PC-3 (cell line): ENCODE results near the gene CXXC5. TPM values are rescaled to one million over a fixed set of nuclear protein-coding genes. Genes with fewer than 3 reads are reported as not detected.

Source experiments
- ATAC-seq: fragments of 200-7000 bp; cut with Tn5 transposase; 2 replicates; pipeline ENCODE4 v1.9.1; 2020; ENCODE audit warnings: mild to moderate bottlenecking, moderate library complexity
- BruUV-seq: library from RNA; stranded (reverse); fragments of 400-500 nt; replicated peaks from 2 replicates; lab custom pipeline; 2021; lab: Mats Ljungman, UMichigan
- CTCF ChIA-PET: fragments of 300-600 bp; sonication (Branson Sonifier 250); formaldehyde crosslinking; loops from one replicate; lab custom pipeline; 2022; ENCODE audit warnings: antibody characterized with exemption; lab: Charles Lee
- POLR2A ChIA-PET: fragments of 300-600 bp; sonication (Branson Sonifier 250); formaldehyde crosslinking; loops from one replicate; lab custom pipeline; 2022; ENCODE audit warnings: antibody characterized with exemption; ENCODE audit not compliant: unreplicated experiment; lab: Charles Lee
- DNase-seq: peaks from one replicate; pipeline ENCODE4 v3.0.0-alpha.2; 2015
- H2AFZ ChIP-seq: fragments of 300-600 bp; sonication (generic); 2 replicates; pipeline ENCODE4 v1.6.0; 2016; ENCODE audit warnings: antibody characterized with exemption, low read length
- H3F3A ChIP-seq: fragments of 300-600 bp; sonication (generic); one replicate; pipeline ENCODE4 v1.6.0; 2017; ENCODE audit warnings: antibody characterized with exemption, low read length, control low read depth, mild to moderate bottlenecking; ENCODE audit not compliant: unreplicated experiment
- H3K27ac ChIP-seq: fragments of 300-600 bp; sonication (generic); 2 replicates; pipeline ENCODE4 v1.5.1; 2016; ENCODE audit warnings: mild to moderate bottlenecking, low read length
- H3K27me3 ChIP-seq: fragments of 300-600 bp; sonication (generic); 2 replicates; pipeline ENCODE4 v1.6.1; 2016; ENCODE audit warnings: low read length, mixed read lengths
- H3K36me3 ChIP-seq: fragments of 300-600 bp; sonication (generic); 2 replicates; pipeline ENCODE4 v1.6.1; 2016; ENCODE audit warnings: low read depth, mixed run types, low read length, mixed read lengths
- H3K4me1 ChIP-seq: fragments of 300-600 bp; sonication (generic); 2 replicates; pipeline ENCODE4 v1.5.1; 2016; ENCODE audit warnings: low read length; ENCODE audit not compliant: insufficient read depth
- H3K4me2 ChIP-seq: fragments of 300-600 bp; sonication (generic); 2 replicates; pipeline ENCODE4 v1.6.0; 2016; ENCODE audit warnings: low read length
- H3K4me3 ChIP-seq: fragments of 300-600 bp; sonication (generic); 2 replicates; pipeline ENCODE4 v1.5.1; 2016; ENCODE audit warnings: mild to moderate bottlenecking, low read length, mixed read lengths
- H3K79me2 ChIP-seq: fragments of 300-600 bp; sonication (generic); 2 replicates; pipeline ENCODE4 v1.6.1; 2017; ENCODE audit warnings: low read length, mixed read lengths
- H3K9ac ChIP-seq: fragments of 300-600 bp; sonication (generic); 2 replicates; pipeline ENCODE4 v1.6.0; 2016; ENCODE audit warnings: mild to moderate bottlenecking, low read length
- H3K9me2 ChIP-seq: fragments of 300-600 bp; sonication (generic); replicated peaks from 2 replicates; pipeline ENCODE4 v1.6.1; 2016; ENCODE audit warnings: mixed run types, low read length, mixed read lengths
- H3K9me3 ChIP-seq: fragments of 300-600 bp; sonication (generic); 2 replicates; pipeline ENCODE4 v1.6.1; 2016; ENCODE audit warnings: low read length, mixed read lengths
- H4K20me1 ChIP-seq: fragments of 300-600 bp; sonication (generic); 2 replicates; pipeline ENCODE4 v1.6.1; 2016; ENCODE audit warnings: low read length, mixed read lengths
- CTCF ChIP-seq: fragments of 300-600 bp; sonication (generic); conservative IDR thresholded peaks from 2 replicates; pipeline ENCODE4 v1.5.1; 2017; ENCODE audit warnings: antibody characterized with exemption, low read depth, mild to moderate bottlenecking, low read length
- EZH2 ChIP-seq: fragments of 300-600 bp; sonication (generic); IDR thresholded peaks from one replicate; pipeline ENCODE4 v1.6.1; 2017; ENCODE audit warnings: antibody characterized with exemption, mild to moderate bottlenecking, low read length; ENCODE audit not compliant: unreplicated experiment
- EZH2phosphoT487 ChIP-seq: fragments of 300-600 bp; sonication (generic); IDR thresholded peaks from 2 replicates; pipeline ENCODE4 v1.6.1; 2018; ENCODE audit warnings: mild to moderate bottlenecking, antibody characterized with exemption, low read length, borderline replicate concordance
- intact Hi-C: fragments of 100-400 bp; cut with micrococcal nuclease; formaldehyde crosslinking; loops from 2 replicates; pipeline ENCODE4 v1.9.0; 2023
- total RNA-seq: library from RNA; depleted of rRNA; stranded (reverse); fragments of >200 nt; gene quantifications from 2 replicates; pipeline ENCODE4 v1.2.3, GENCODE V29; 2014

CXXC5 gene
- total RNA-seq, 1 experiment from 2014 or later = 31.1 TPM

GRCh38 chr5:139692148-139692547, 44.0 kb downstream of the CXXC5 start:
- no peak overlapping the region for H3K9ac ChIP-seq
- DNase-seq (no peak), ATAC-seq (no peak)
- no peaks in the 10 kb centered on the region for H3K36me3 ChIP-seq
- no peaks in the 10 kb centered on the region for H4K20me1 ChIP-seq
- no peaks in the 10 kb centered on the region for H3K9me2 ChIP-seq
- no peaks in the 10 kb centered on the region for H3K27me3 ChIP-seq
- H3F3A ChIP-seq = no peaks in the 10 kb centered on the region
- BruUV-seq = no TSS peak
- H3K79me2 ChIP-seq = no peaks in the 10 kb centered on the region
- H2AFZ ChIP-seq = no peak overlapping the region
- no peak overlapping the region for H3K4me3 ChIP-seq
- no peak overlapping the region for H3K4me2 ChIP-seq
- CTCF ChIA-PET = no interaction called here
- POLR2A ChIA-PET = interaction anchor here (0.6 kb wide), 1 partner anchor 133 kb away, joined by 4 read pairs; no protein-coding TSS in a partner anchor
- no peak for TF ChIP-seq EZH2phosphoT487
- no peak for TF ChIP-seq EZH2
- no peak for TF ChIP-seq CTCF
- peaks cover 8% of the 10 kb centered on the region; the same call in 1 of the 2 replicates for H3K4me1 ChIP-seq
- no peaks in the 10 kb centered on the region for H3K9me3 ChIP-seq
- no peak overlapping the region for H3K27ac ChIP-seq
- intact Hi-C loops = no loop called here

GRCh38 chr5:139692679-139693308, 44.6 kb downstream of the CXXC5 start:
- no TSS peak for BruUV-seq
- Histone ChIP-seq H3K79me2 (no peaks in the 10 kb centered on the region), H2AFZ (no peak overlapping the region), H3K9me2 (no peaks in the 10 kb centered on the region), H3K27me3 (no peaks in the 10 kb centered on the region), H3K4me3 (no peak overlapping the region), H3K4me2 (no peak overlapping the region), H3F3A (no peaks in the 10 kb centered on the region), H3K36me3 (no peaks in the 10 kb centered on the region), H4K20me1 (no peaks in the 10 kb centered on the region), H3K4me1 (peaks cover 11% of the 10 kb centered on the region), H3K27ac (no peak overlapping the region), H3K9ac (no peak overlapping the region), H3K9me3 (no peaks in the 10 kb centered on the region)
- no peak for DNase-seq
- TF ChIP-seq CTCF (no peak), EZH2phosphoT487 (no peak), EZH2 (no peak)
- ChIA-PET POLR2A (no interaction called here), CTCF (no interaction called here)
- intact Hi-C loops = no loop called here
- no peak for ATAC-seq

- H3K4me2 ChIP-seq = no peak overlapping the region
- no TSS peak for BruUV-seq
- ATAC-seq = no peak
- intact Hi-C loops = no loop called here
- H3K9ac ChIP-seq = no peak overlapping the region
- DNase-seq = no peak
- H3K4me1 ChIP-seq = peaks cover 13% of the 10 kb centered on the region
- no peaks in the 10 kb centered on the region for H3K36me3 ChIP-seq
- POLR2A ChIA-PET = no interaction called here
- no peaks in the 10 kb centered on the region for H3K79me2 ChIP-seq
- H3K27ac ChIP-seq = no peak overlapping the region
- no peaks in the 10 kb centered on the region for H3F3A ChIP-seq
- CTCF ChIA-PET = interaction anchor here (0.8 kb wide), 1 partner anchor 60 kb away, joined by 3 read pairs; no protein-coding TSS in a partner anchor
- no peaks in the 10 kb centered on the region for H3K27me3 ChIP-seq
- H2AFZ ChIP-seq = no peak overlapping the region
- H3K9me3 ChIP-seq = no peaks in the 10 kb centered on the region
- H4K20me1 ChIP-seq = no peaks in the 10 kb centered on the region
- TF ChIP-seq EZH2 (no peak), EZH2phosphoT487 (no peak), CTCF (no peak)
- no peak overlapping the region for H3K4me3 ChIP-seq
- H3K9me2 ChIP-seq = no peaks in the 10 kb centered on the region
These were observed 45.7 kb downstream of the CXXC5 start for GRCh38 chr5:139693676-139694364.
